GM19468 (cell line): ENCODE results near the gene DPP8.
"Not testable (repeated sequence)": the region's sequence is repeated elsewhere in the genome, so short reads cannot be mapped to it uniquely, and the experiment has no call there.

Experiments
- ATAC-seq: cut with Tn5 transposase; IDR thresholded peaks from one replicate; pipeline ENCODE4 v1.9.1; 2021; ENCODE audit warnings: mild to moderate bottlenecking, moderate library complexity, moderate number of reproducible peaks; ENCODE audit not compliant: unreplicated experiment; ENCODE audit errors: extremely low read depth

DPP8 gene

DNA sequence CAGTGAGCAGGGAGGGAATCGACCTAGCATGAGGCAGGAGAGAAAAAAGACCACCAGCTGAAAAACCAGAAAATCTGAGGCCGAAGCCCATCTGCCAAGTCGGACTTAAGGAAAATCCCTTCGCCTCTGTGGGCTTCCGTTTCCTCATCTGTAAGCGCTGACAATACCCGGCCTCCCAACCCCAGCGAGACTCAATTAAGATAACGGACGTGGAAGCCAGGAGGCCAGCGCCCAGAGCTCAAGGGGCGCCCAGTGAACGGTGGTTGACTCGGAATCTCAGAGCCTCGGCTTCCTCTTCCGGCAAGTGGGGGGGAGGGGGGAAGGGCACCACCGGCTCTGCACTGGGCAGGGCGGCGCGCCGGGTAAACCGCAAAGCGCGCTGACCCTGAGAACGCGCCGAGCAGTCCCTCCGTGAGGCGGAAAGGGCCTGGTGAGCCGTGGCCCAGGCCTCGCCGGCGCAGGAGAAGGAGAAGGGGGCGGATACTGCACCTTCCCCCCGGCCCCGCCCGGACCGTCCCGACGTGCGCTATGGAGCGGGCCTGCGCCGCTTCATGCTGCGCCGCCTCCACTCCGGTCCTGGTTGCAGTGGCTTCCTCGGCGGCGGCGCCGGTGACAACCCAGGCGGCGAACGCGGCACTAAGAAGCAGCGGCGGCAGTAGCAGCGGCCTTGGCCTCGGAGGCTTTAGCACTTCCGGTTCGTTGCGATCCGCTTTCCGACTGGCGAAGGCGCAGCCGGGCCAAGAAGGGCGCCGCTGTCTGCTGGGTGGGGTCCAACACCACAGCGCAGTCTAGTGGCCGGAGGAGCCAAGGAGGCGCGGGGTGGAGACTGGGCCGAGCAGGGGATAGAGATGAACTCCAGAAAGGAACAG lies at the start of gene DPP8:
DPP8 (minus strand) TSS at position 693 of the 869 bp plus-strand sequence. CDS start 5,136 bp downstream, outside the sequence.
- peak; percentile 80 for ATAC-seq

DNA sequence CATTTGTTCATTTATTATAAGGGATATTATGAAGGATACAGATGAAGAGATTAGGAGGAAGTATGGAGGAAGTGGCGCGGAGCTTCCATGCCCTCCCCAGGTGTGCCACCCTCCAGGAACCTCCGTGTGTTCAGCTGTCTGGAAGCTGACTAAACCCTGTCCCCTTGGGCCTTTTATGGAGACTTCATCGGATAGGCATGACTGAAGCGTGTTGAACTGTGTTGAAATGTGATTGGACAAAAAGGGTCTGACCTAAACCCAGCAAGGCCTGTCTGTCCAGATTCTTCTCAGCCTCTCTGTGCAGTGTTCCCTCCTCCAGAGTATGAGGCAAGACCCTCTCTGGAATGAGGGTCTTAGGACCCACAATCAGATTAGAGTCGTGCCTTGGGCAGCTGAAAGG lies 44.4 kb upstream of the DPP8 start:
- no peak for ATAC-seq

DNA sequence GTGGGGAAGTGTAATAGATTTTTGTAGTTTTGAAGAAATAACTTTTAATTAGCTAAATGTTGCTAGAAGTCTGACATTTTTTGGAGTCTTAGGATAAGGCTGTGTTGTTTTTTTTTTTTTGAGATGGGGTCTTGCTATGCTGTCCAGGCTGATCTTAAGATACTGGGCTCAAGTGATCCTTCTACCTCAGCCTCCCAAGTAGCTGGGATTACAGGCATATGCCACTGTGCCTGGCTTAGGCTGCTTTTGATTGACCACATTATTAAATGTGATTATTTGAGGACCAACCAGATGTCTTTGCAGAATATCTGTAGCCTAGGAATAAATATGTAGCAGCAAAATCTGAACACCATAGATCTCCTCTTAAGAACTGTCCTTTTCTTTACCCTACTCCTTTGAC lies 42.5 kb upstream of the DPP8 start:
- no peak for ATAC-seq

DNA sequence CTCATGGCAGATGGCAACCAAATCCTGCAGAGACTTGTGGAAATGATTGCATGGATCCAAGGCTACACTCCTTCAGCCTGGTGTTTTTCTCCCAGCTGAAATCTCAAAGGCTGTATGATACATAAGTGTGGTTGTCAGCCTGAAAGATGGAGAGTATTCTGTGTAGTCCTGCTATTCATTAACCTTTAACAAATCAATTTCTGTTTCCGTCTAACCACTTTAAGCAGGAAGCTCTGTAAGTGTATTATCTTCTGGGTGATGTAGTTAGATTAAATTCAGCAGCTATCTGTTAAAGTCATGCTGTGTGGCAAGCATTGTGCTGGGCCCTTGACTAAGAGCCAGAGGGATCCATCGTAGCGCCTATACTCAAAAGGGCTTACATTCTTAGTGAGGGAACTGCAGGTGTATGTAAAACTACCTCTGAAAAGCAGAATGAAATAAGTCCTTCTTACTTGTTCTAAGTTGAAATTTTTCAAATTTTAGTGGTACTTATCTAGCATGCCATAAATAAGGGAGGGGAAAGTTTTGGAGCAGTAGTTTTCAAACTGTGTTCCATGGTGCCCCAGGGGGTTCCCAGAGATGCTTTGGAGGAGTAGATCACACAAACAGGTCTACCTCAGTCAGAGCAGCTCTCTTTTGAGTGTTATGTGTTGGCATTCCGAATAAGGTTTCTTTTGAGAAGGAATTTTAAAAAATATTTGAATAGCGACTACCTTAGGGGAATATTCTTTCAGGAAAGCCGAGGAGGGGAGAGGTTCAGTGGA lies 41.7 kb upstream of the DPP8 start:
- ATAC-seq, result no peak

DNA sequence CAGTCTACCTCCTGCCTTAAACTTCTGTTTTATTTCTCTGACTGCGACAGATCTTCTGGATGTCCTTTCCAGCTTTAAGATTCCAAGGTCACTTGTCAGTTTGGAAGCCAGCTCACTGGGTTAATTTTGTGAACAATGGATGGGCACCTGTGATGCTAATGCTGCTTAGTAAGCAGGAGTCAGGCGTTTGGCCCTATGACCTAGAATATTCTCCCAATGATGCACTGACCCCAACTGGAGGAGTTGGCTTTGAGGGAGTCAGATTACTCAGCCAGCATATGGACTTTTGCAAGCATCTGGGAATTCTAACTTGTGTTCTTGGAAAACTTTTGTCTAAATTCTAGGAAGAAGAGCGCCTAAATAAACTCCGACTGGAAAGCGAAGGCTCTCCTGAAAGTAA lies 40.8 kb upstream of the DPP8 start:
- no peak for ATAC-seq

DNA sequence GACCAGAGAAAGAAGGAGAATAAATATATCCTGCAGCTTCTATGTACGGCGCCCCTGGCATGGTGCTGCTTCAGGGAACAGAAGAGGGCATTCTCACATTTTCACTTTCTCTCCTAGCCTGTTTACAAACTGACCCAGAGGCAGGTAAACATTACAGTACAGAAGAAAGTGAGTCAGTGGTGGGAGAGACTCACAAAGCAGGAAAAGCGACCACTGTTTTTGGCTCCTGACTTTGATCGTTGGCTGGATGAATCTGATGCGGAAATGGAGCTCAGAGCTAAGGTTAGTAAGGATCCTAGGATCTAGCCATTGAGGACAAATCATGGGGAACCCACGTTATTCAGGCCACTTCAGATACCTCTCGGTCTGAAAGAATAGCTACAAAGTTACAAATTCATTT lies 39.1 kb upstream of the DPP8 start:
- ATAC-seq, result no peak

DNA sequence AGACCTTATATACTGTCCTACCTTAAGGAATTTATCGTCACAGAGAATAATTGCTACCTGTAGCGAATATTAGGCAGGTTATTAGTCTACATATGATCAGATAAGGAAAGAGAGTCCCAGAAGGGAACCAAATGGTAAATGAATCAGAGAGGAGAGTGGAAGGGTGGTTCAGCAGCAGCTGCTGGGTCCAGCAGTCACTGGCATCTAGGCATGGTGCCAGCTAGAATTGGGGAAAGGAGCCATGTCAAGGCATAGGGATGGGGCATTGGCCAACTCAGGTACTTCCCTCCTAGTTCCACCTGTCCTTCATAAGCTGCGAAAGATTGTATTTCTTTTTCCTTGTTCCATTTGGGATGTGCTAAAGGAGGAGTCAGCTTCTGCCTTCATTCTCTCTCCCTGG lies 36.2 kb upstream of the DPP8 start:
- no peak for ATAC-seq

DNA sequence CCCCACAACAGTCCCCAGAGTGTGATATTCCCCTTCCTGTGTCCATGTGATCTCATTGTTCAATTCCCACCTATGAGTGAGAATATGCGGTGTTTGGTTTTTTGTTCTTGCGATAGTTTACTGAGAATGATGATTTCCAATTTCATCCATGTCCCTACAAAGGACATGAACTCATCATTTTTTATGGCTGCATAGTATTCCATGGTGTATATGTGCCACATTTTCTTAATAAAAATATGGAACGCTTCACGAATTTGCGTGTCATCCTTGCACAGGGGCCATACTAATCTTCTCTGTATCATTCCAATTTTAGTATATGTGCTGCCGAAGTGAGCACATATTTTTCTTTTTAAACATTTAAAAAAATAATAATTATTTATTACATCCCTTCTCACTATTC lies 35.4 kb upstream of the DPP8 start:
- ATAC-seq, result not testable (repeated sequence)

DNA sequence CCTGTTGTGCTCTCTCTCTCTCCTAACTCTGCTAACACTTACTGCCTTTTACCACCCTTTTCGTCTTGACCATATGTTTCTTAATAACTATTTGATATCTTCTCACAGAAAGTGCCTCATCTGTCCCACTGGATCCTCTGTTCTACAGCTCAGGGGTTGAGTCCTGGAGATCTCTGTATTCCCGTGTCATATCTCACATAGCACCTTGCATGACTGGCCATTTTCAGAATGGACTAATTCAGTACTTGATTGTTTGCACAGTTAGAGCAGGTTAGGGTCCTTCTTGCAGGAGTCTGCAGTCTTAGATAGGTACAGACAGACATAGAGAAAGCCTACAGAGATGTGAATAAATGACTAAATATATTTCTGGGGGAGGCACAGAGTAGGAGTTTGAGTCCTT lies 33.7 kb upstream of the DPP8 start:
- no peak for ATAC-seq

DNA sequence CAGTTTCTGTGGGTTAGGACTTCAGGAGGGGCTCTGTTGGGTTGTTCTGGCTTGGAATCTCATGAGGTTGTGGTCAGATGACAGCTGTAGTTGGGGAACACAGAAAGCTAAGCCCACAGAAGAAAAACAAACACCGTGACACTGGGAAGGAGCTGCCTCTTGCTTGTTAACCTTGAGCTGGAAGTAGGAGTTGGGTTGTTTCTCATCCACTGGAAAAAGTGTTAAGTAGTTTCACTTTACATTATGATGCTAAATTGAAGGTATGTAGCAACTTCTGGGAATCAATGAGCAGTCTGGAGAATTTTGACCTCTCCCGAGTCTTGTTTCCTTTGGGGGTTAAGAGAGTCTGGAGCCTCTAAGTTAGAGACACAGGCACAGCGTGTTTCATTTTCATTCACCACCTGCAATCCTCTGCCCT lies 33.2 kb upstream of the DPP8 start:
- ATAC-seq, result no peak

DNA sequence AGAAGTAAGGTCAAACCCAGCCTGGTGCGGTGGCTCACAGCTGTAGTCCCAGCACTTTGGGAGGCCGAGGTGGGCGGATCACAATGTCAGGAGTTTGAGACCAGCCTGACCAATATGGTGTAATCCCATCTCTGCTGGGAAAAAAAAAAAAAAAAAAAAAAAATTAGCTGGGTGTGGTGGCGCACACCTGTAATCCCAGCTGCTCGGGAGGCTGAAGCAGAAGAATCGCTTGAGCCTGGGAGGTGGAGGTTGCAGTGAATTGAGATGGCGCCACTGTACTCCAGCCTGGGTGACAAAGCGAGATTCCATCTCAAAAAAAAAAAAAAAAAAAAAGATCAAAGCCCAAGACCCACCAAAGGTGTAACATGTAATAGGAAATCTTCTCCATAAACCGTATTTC lies 31.8 kb upstream of the DPP8 start:
- ATAC-seq, result not testable (repeated sequence)

DNA sequence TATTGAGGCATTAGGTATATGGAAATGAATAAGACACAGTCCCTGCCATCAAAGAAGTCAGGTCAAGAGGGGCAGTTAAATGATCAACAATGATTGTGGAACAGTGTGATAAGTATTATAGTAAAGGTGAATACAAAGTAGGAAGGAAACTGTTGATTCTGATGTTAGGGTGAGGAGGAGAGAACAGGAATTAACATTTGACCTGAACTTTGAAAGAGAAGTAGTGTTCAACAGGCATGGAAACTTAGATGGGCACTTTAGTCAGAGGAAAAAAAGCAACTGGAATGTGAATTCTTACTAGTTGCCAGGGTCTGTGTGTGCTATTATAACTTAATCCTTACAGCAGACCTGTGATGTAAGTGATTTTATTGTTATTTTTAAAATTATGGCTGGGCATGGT lies 30.4 kb upstream of the DPP8 start:
- ATAC-seq, result no peak

DNA sequence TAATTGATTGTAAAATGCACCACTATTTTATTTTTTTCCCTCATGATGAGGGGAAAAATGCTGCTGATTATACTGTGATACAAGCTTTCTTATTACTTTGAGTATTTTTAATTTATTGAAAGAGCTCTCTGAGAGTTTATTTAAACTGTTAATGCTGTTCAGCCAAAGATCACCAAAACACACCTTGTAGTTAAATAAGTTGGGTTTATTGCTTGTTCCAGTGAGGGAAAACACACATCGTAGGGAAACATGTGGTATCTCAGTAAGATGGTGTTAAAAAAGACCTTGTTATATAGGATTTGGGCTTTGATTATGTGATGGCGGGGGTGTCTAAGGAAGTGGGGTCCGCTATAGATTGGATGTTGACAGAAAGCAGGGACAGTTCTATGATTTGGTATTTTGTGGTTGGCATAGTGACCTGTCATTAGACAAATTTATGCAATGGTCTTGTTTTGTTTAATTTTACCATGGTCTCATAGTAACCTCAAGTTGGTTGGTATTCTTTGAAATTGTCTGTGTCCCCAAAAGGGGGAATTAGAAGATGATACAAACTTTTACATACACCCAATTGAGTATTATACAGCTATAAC lies 23.8 kb upstream of the DPP8 start:
- no peak for ATAC-seq

DNA sequence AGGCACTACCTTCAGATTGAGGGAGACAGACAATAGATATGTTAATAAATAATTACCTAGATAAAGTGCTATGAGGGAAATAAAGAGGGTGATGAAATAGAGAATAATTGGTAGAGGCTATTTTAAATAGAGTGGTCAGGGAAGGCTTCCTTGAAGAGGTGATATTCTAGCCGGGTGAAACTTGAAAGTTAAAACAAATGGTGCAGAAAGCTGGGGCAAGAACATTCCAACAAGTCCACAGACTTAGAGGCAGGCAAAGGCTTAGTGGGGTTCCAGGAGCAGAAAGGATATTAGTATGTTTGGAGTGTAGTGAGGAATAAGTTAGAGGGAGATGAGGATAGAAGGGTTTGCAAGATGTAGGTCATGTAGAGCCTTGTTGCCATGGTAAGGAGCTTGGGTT lies 22.8 kb upstream of the DPP8 start:
- ATAC-seq, result no peak

DNA sequence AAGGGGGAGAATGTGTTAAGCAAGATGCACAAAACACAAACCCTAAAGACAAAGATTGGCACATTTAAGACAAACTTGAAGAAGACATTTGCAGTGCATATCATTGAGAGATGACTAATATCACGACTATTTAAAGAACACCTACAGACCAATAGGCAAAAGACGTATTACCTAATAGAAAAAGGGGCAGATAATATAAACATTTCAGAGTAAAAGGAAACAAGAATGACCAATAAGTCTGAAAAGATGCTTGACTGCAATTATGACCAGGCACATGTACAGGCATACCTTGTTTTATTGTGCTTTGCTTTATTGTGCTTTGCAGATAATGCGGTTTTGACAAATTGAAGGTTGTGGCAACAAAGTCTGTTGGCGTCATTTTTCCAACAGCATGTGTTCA lies 17.7 kb upstream of the DPP8 start:
- ATAC-seq, result no peak

DNA sequence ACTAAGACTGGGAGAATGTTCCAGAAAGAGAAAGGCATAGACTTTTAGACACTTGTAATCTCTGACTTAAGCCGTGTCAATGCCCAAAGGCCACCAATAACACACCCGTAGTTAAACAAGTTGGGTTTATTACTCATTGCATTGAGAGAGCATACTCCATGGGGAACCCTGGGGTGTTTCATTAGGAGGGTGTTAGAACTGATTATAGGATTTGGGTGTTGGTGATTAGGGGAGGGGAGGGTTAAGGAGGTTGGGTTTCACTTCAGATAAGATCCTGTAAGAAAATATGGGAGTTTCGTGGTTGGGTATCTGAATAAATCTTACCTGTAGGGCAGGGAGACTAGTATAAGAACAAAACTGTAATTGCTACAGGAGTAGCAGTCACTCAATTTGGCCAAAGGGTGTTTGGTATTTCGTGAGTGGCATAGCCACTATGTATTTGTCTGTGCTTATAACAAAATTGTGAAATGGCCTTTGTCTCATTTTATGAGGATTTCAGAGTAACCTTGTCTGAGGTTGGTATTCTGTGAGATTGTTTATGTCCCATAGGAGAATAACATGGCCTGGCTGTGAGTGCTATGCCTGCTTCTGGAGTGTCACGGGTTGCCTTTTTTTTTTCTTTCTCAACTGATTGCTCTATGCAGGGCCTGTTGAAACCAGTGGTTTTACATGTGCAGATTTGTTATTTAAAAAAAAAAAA lies 15.7 kb upstream of the DPP8 start:
- ATAC-seq, result no peak

DNA sequence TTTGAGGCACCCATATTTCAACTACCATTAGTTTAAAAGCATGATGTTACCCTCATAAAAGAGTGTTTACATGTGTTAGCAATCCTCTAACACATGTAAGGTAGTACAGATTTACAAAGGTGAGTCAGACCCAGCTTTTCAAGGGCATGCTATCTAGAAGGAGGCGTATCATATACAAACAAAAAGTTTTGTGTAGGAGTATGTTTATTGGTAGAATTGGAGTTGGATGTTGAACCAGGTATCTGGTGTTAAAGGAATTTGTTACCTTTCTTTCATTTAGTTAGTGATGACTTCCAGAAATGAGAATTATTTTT lies 15.2 kb upstream of the DPP8 start:
- ATAC-seq, result no peak

DNA sequence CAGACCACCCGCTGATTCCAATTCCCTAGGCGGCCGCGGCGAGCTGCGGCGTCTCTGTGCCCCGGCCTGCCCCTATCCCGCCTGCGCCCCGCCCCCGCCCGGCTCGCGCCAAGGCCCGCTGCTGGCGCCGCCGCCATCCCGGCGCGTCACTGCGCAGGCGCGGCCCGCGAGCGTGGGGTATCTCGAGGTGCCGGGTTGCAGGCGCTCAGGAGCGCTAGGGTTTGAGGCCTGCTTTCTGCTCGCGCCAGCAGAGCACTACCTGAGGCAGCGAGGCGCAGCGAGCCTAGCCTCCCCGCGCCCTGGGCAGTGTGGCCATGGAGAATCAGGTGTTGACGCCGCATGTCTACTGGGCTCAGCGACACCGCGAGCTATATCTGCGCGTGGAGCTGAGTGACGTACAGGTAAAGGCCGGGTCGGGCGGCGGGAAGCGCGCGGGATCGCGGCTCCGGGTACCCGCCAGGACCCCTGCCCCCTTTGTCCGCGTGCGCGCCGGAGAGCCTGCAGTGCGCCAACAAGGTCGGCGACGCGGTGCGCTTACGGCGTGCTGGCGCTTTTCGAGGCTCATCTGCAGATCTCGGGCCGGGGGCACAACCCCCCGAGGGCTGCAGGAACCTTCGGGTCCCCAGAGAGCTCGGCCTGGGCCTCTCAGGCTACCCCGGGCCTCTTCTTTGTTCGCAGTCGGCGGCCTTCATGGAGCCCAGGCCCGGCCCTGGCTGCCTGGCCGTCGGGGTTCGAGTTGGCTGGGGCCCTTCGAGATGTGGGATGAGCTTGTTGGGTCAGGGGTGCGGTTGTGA lies 13.0 kb upstream of the DPP8 start, which contains the start of gene HACD3:
HACD3 (plus strand) TSS at position 146 of the 794 bp plus-strand sequence; CDS start at position 315, 169 bp downstream.
- ATAC-seq, result peak; percentile 56

DNA sequence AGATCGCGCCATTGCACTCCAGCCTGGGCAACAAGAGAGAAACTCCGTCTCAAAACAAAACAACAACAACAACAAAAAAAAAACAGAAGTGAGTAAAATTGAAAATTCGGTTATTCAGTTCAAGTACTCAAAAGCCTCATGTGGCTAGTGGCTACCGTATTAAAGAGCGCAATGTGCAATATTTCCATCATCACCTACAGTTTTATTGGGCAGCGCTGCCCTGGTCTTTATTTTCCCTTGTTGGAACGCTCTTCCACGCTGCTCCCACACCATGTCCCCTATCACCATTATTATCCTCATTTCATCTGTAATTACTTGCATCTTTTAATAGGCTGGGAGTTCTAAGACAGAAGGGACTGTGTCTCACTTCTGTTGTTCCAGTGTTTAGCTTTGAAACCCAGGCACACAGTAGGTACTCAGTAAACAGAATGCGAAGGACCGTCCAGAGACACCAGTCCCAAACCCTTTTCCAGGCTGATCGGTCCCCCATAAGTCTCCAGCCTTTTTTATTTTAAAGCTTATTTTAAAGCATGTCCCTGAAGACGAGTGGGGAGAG lies 12.4 kb upstream of the DPP8 start:
- ATAC-seq, result no peak
